ENCODE data around the gene TUBE1. TPM values are rescaled to one million over a fixed set of nuclear protein-coding genes. Genes with fewer than 3 reads are reported as not detected.
"Not testable (repeated sequence)": the region's sequence is repeated elsewhere in the genome, so short reads cannot be mapped to it uniquely, and the experiment has no call there.

Gene TUBE1
- total RNA-seq, 2 experiments from 2014 or later, result 28.2 to 30.8 TPM

DNA sequence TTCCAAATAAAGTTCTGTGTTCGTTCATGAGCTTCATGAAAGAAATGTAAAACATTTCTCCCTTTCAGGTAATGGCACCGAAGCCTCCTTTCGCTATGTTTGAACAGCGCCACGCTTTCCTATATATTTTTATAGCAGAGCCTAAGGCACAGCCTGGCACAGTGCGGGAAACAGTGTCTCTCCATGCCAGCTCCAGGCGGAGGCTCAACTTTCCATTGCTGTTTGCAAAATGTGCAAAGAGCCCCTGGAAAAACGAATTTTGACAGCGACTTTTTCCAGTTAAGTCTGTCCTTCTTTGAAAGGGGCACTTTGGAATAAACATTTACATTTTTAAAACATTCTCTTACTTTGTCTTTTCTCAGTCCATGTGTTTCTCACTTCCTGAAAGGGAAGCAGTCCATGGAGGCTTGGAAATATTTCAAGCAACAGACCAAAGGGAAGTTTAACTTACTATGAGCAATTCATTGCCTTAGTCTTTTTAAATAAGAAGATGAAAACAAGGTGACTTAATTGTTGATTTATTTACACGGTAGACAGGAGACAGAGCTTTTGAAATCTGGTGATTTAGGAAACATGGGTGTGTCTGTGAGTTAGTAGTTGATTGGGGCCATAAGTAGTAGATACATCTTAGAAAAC, 32.6 kb downstream of the TUBE1 start:
- no peaks in the 10 kb centered on the region for H3K36me3 Mint-ChIP-seq (ENCODE audit: low read depth)
- no peaks in the 10 kb centered on the region for H3K9me3 Mint-ChIP-seq
- ChIA-PET POLR2A (no interaction called here), CTCF (no interaction called here)
- Histone ChIP-seq H3K27me3 (ENCODE audit: control insufficient read depth in 1 of 2, insufficient read depth in 2 of 2, low read length in 2 of 2) (no peaks in the 10 kb centered on the region), H3K36me3 (ENCODE audit: insufficient read depth, low read length) (no peaks in the 10 kb centered on the region), H3K4me1 (ENCODE audit: insufficient read depth, low read length) (no peaks in the 10 kb centered on the region), H3K9me3 (ENCODE audit: control insufficient read depth in 1 of 2, insufficient read depth in 1 of 2, low read length in 2 of 2) (no peaks in the 10 kb centered on the region), H3K27ac (ENCODE audit: low read depth in 1 of 2, low read length in 2 of 2) (no peak overlapping the region), H3K4me3 (ENCODE audit: low read length) (no peak overlapping the region)
- H3K4me1 Mint-ChIP-seq (ENCODE audit: low read depth), result no peaks in the 10 kb centered on the region
- no peak overlapping the region for H3K4me3 Mint-ChIP-seq
- no peak for TF ChIP-seq CTCF (IDR thresholded peaks at IDR 0.05)
- DNase-seq, result no peak
- intact Hi-C loops (cut with DNase I, micrococcal nuclease), result no loop called here
- no peak for ATAC-seq (ENCODE audit: poor library complexity)
- no peak overlapping the region for H3K27ac Mint-ChIP-seq
- H3K27me3 Mint-ChIP-seq, result peaks cover 5% of the 10 kb centered on the region

DNA sequence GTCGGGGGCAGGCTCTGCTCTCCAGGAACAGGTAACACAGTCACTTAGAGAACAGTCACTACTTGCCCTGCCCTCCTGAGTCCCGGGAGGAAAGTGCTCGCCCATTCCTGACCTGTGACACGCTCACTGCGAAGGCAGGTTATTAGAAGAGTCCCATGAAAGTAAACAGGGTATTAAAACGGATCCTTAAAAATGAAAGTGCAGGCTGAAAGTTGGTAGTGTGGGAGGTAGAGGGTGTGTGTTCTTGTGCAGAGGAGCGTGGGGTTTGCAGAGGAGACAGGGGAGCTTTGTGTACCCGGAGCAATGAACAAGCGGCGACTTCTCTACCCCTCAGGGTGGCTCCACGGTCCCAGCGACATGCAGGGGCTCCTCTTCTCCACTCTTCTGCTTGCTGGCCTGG, 33.3 kb downstream of the TUBE1 start, which contains the start of gene CCN6:
TSS of gene CCN6 (plus strand) at position 104 of the 400 bp plus-strand sequence. CDS start at position 358, 254 bp downstream.
- H3K36me3 Mint-ChIP-seq (ENCODE audit: low read depth), result no peaks in the 10 kb centered on the region
- CTCF ChIA-PET, result no interaction called here
- no peak within 1 kb of the TSS for H3K4me3 Mint-ChIP-seq
- no peaks in the 10 kb centered on the region for H3K4me1 ChIP-seq (ENCODE audit: insufficient read depth, low read length)
- H3K9me3 ChIP-seq (ENCODE audit: control insufficient read depth in 1 of 2, insufficient read depth in 1 of 2, low read length in 2 of 2), result no peaks in the 10 kb centered on the region
- H3K27ac Mint-ChIP-seq, result no peak within 1 kb of the TSS
- H3K27me3 ChIP-seq (ENCODE audit: control insufficient read depth in 1 of 2, insufficient read depth in 2 of 2, low read length in 2 of 2), result no peaks in the 10 kb centered on the region
- H3K4me1 Mint-ChIP-seq (ENCODE audit: low read depth), result no peaks in the 10 kb centered on the region
- no peak for TF ChIP-seq CTCF (IDR thresholded peaks at IDR 0.05)
- no peak within 1 kb of the TSS for H3K4me3 ChIP-seq (ENCODE audit: low read length)
- no peak within 1 kb of the TSS for H3K27ac ChIP-seq (ENCODE audit: low read depth in 1 of 2, low read length in 2 of 2)
- peaks cover 5% of the 10 kb centered on the region for H3K27me3 Mint-ChIP-seq
- POLR2A ChIA-PET, result no interaction called here
- no peaks in the 10 kb centered on the region for H3K36me3 ChIP-seq (ENCODE audit: insufficient read depth, low read length)
- intact Hi-C loops (cut with DNase I, micrococcal nuclease), result no loop called here
- H3K9me3 Mint-ChIP-seq, result no peaks in the 10 kb centered on the region
- no peak for DNase-seq
- ATAC-seq (ENCODE audit: poor library complexity), result no peak

DNA sequence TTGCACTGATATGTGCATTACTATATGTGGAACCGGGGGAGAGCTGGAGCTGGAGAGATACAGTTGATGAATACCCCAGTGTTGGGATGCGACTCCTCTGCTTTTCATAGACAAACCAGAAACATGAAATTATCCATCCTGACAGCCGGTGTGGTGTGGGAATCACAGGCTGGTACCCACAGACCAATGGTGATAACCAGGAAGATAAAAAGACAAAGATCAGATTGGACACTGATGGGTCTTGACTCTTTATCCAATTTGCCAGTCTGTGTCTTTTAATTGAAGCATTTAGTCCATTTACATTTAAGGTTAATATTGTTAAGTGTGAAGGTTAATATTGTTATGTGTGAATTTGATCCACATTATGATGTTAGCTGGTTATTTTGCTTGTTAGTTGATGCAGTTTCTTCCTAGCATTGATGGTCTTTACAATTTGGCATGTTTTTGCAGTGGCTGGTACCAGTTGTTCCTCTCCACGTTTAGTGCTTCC, 36.0 kb downstream of the TUBE1 start:
- H3K4me3 Mint-ChIP-seq; DNase-seq; H3K36me3 Mint-ChIP-seq (ENCODE audit: low read depth); POLR2A ChIA-PET; H3K4me1 Mint-ChIP-seq (ENCODE audit: low read depth); intact Hi-C loops (cut with DNase I, micrococcal nuclease); H3K27ac Mint-ChIP-seq; H3K4me3 ChIP-seq (ENCODE audit: low read length); H3K9me3 ChIP-seq (ENCODE audit: control insufficient read depth in 1 of 2, insufficient read depth in 1 of 2, low read length in 2 of 2); ATAC-seq (ENCODE audit: poor library complexity); H3K27me3 Mint-ChIP-seq; H3K4me1 ChIP-seq (ENCODE audit: insufficient read depth, low read length); H3K27me3 ChIP-seq (ENCODE audit: control insufficient read depth in 1 of 2, insufficient read depth in 2 of 2, low read length in 2 of 2); H3K27ac ChIP-seq (ENCODE audit: low read depth in 1 of 2, low read length in 2 of 2); H3K36me3 ChIP-seq (ENCODE audit: insufficient read depth, low read length); H3K9me3 Mint-ChIP-seq: not testable (repeated sequence)
- CTCF ChIA-PET, result interaction anchor here (1.1 to 1.2 kb wide), 2 partner anchors 13 to 341 kb away, joined by 3 read pairs; no protein-coding TSS in a partner anchor

DNA sequence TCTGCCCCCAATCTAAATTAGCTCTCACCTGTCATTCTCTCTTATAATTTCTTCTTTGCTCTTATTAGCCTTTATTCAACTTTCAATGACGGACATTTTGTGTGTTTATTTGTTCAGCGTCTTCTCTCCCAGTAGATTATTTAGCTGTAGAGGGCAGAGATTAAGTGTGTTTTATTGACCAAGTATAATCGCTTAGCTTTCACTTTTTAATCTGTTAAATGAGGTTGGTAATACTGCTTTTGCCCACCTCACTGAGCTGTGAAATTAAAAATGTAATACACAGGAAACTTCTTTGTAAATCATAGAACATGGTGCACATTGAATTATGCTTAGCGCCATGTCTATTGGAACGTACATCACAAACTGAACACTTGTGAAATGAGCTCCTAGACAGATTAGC, 36.9 kb downstream of the TUBE1 start:
- no peak overlapping the region for H3K27ac Mint-ChIP-seq
- TF ChIP-seq CTCF (IDR thresholded peaks at IDR 0.05), result no peak
- POLR2A ChIA-PET, result no interaction called here

More for the DNA sequence above, 36.9 kb downstream of the TUBE1 start:
- no peak for DNase-seq
- CTCF ChIA-PET, result interaction anchor here (1.1 to 1.2 kb wide), 2 partner anchors 14 to 340 kb away, joined by 3 read pairs; no protein-coding TSS in a partner anchor
- H3K27me3 Mint-ChIP-seq, result peaks cover 5% of the 10 kb centered on the region
- no peak for ATAC-seq (ENCODE audit: poor library complexity)
- no peaks in the 10 kb centered on the region for H3K4me1 Mint-ChIP-seq (ENCODE audit: low read depth)
- H3K27ac ChIP-seq (ENCODE audit: low read depth in 1 of 2, low read length in 2 of 2), result no peak overlapping the region
- H3K36me3 ChIP-seq (ENCODE audit: insufficient read depth, low read length), result no peaks in the 10 kb centered on the region
- H3K4me3 ChIP-seq (ENCODE audit: low read length), result no peak overlapping the region
- H3K36me3 Mint-ChIP-seq (ENCODE audit: low read depth), result no peaks in the 10 kb centered on the region
- no peaks in the 10 kb centered on the region for H3K9me3 ChIP-seq (ENCODE audit: control insufficient read depth in 1 of 2, insufficient read depth in 1 of 2, low read length in 2 of 2)
- H3K27me3 ChIP-seq (ENCODE audit: control insufficient read depth in 1 of 2, insufficient read depth in 2 of 2, low read length in 2 of 2), result no peaks in the 10 kb centered on the region
- no peaks in the 10 kb centered on the region for H3K9me3 Mint-ChIP-seq
- intact Hi-C loops (cut with DNase I, micrococcal nuclease), result no loop called here
- H3K4me1 ChIP-seq (ENCODE audit: insufficient read depth, low read length), result no peaks in the 10 kb centered on the region
- H3K4me3 Mint-ChIP-seq, result no peak overlapping the region
